ENCODE data around the gene RSU1.

The RSU1 gene

DNA sequence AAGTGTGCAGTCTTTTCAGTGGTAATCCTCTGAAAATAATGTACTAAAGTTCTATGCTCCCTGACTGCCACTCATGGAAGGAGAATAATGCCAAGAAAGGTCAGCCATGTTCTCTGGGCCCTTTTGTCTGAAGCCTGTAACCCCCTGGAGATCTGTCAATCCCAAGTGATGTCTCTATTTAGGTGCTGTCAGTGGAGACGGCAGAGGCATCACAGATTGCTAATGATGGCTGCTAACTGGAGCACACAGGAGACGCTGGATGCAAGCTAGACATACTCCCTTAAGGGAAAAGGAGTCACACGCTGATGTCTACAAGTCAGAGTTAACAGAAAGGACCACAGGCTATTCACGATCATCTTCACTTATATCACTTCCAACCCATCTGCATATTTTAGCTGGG is 118.8 kb downstream of the RSU1 start:
- no peak for DNase-seq
- no peak overlapping the region for H3K18ac ChIP-seq (ENCODE audit: low read depth in 1 of 2, low read length in 2 of 2)
- H3K9ac ChIP-seq (ENCODE audit: low read length), result no peak overlapping the region
- H2BK5ac ChIP-seq (ENCODE audit: low read depth, low read length, poor library complexity, severe bottlenecking), result no peak overlapping the region
- no peak overlapping the region for H2BK120ac ChIP-seq (ENCODE audit: low read depth, low read length)
- H3K79me1 ChIP-seq (replicated peaks; ENCODE audit: low read length, poor library complexity, severe bottlenecking), result peaks cover 1% of the 10 kb centered on the region
- no peaks in the 10 kb centered on the region for H3K4me1 ChIP-seq (ENCODE audit: control insufficient read depth, insufficient read depth, low read depth, low read length)
- no peak overlapping the region for H3K27ac ChIP-seq (ENCODE audit: low read length, poor library complexity, severe bottlenecking)
- no peak overlapping the region for H2AK5ac ChIP-seq (ENCODE audit: low read length, severe bottlenecking)
- no peak overlapping the region for H3K4ac ChIP-seq (ENCODE audit: low read depth in 1 of 2, low read length in 2 of 2)
- H3K4me2 ChIP-seq (ENCODE audit: low read length, poor library complexity, severe bottlenecking), result no peak overlapping the region
- H3K9me3 ChIP-seq (ENCODE audit: control insufficient read depth, low read length), result no peaks in the 10 kb centered on the region
- no peak overlapping the region for H2BK15ac ChIP-seq (ENCODE audit: low read depth, poor library complexity, severe bottlenecking)
- H2AFZ ChIP-seq (ENCODE audit: low read depth, low read length), result no peak overlapping the region
- H4K8ac ChIP-seq (ENCODE audit: low read length), result no peak overlapping the region
- 83% methylated on average over 3 of the region's 4 CpGs for WGBS
- H3K4me3 ChIP-seq (ENCODE audit: insufficient read depth in 1 of 2, low read depth in 1 of 2, low read length in 2 of 2), result no peak overlapping the region
- H4K91ac ChIP-seq (ENCODE audit: low read length), result no peak overlapping the region
- no peaks in the 10 kb centered on the region for H3K27me3 ChIP-seq (ENCODE audit: control insufficient read depth in 1 of 2, insufficient read depth in 1 of 2, low read length in 2 of 2)
- no peak overlapping the region for H3K14ac ChIP-seq (ENCODE audit: low read length in 2 of 2)
- no peak overlapping the region for H3K23ac ChIP-seq (ENCODE audit: low read length in 2 of 2)
- peaks cover 2 to 26% of the 10 kb centered on the region in 2 experiments for H3K36me3 ChIP-seq (ENCODE audit: control insufficient read depth in 1 of 2, insufficient read depth in 2 of 2, low read depth in 1 of 2, low read length in 2 of 2)
- H2BK12ac ChIP-seq (ENCODE audit: low read length in 2 of 2), result no peak overlapping the region

DNA sequence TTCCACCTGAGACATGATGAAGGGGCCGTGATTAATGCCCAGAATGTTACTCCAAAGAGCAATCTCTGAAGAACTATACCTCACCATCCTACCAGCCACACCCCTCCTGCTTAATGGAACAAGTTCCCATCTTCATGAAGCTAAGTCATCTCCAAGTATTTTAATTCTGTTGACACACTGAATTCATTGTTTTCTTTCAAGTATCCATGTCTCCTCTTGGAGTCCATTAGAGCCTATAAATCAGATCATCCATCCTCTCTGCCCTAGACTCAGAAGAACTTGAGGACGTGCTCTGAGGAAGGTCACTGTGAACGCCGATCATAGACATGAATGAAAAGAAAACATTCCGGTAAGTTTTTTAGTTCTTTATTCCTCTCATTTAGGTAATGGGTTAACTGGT is 126.8 kb downstream of the RSU1 start:
- WGBS, result 92% methylated on average over 5 of the region's 5 CpGs
- Histone ChIP-seq H2BK12ac (ENCODE audit: low read length in 2 of 2) (no peak overlapping the region), H3K14ac (ENCODE audit: low read length in 2 of 2) (no peak overlapping the region), H4K8ac (ENCODE audit: low read length) (no peak overlapping the region), H3K79me1 (replicated peaks; ENCODE audit: low read length, poor library complexity, severe bottlenecking) (peaks cover 11% of the 10 kb centered on the region), H3K4ac (ENCODE audit: low read depth in 1 of 2, low read length in 2 of 2) (no peak overlapping the region), H3K4me3 (ENCODE audit: insufficient read depth in 1 of 2, low read depth in 1 of 2, low read length in 2 of 2) (no peak overlapping the region), H3K9me3 (ENCODE audit: control insufficient read depth, low read length) (no peaks in the 10 kb centered on the region), H2BK120ac (ENCODE audit: low read depth, low read length) (no peak overlapping the region), H2BK5ac (ENCODE audit: low read depth, low read length, poor library complexity, severe bottlenecking) (no peak overlapping the region), H3K27ac (ENCODE audit: low read length, poor library complexity, severe bottlenecking) (no peak overlapping the region), H4K91ac (ENCODE audit: low read length) (no peak overlapping the region), H3K36me3 (ENCODE audit: control insufficient read depth in 1 of 2, insufficient read depth in 2 of 2, low read depth in 1 of 2, low read length in 2 of 2) (peaks cover 11 to 57% of the 10 kb centered on the region in 2 experiments), H3K23ac (ENCODE audit: low read length in 2 of 2) (no peak overlapping the region), H3K4me2 (ENCODE audit: low read length, poor library complexity, severe bottlenecking) (no peak overlapping the region), H3K18ac (ENCODE audit: low read depth in 1 of 2, low read length in 2 of 2) (no peak overlapping the region), H3K4me1 (ENCODE audit: control insufficient read depth, insufficient read depth, low read depth, low read length) (no peaks in the 10 kb centered on the region), H2BK15ac (ENCODE audit: low read depth, poor library complexity, severe bottlenecking) (no peak overlapping the region), H2AK5ac (ENCODE audit: low read length, severe bottlenecking) (no peak overlapping the region), H2AFZ (ENCODE audit: low read depth, low read length) (no peak overlapping the region), H3K27me3 (ENCODE audit: control insufficient read depth in 1 of 2, insufficient read depth in 1 of 2, low read length in 2 of 2) (no peaks in the 10 kb centered on the region), H3K9ac (ENCODE audit: low read length) (no peak overlapping the region)
- DNase-seq, result no peak

DNA sequence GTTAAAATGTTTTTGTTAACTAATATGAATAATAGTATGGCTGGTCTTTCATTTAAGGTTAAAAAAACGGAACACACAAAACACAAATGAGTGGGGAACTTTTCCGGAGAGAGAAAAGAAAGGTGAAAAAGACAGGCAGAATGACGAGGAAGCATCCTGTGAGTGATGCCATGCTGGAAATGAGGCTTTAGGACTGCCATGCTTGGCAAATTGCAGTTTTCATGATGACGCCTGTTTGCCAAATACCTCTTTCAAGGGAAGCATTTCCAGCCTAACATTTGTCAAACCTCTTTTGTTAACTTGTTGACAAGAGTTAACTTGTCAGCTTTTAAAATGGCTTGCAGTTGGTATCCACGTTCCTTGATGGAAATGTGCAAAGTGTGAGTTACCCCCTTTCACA is 127.5 kb downstream of the RSU1 start:
- 82% methylated on average over 5 of the region's 5 CpGs for WGBS
- H3K4me1 ChIP-seq (ENCODE audit: control insufficient read depth, insufficient read depth, low read depth, low read length), result no peaks in the 10 kb centered on the region
- no peaks in the 10 kb centered on the region for H3K27me3 ChIP-seq (ENCODE audit: control insufficient read depth in 1 of 2, insufficient read depth in 1 of 2, low read length in 2 of 2)
- no peak overlapping the region for H4K8ac ChIP-seq (ENCODE audit: low read length)
- no peak overlapping the region for H2BK12ac ChIP-seq (ENCODE audit: low read length in 2 of 2)
- DNase-seq, result no peak
- peaks cover 11% of the 10 kb centered on the region for H3K79me1 ChIP-seq (replicated peaks; ENCODE audit: low read length, poor library complexity, severe bottlenecking)
- H3K18ac ChIP-seq (ENCODE audit: low read depth in 1 of 2, low read length in 2 of 2), result no peak overlapping the region
- no peak overlapping the region for H2AFZ ChIP-seq (ENCODE audit: low read depth, low read length)
- peaks cover 11 to 49% of the 10 kb centered on the region in 2 experiments for H3K36me3 ChIP-seq (ENCODE audit: control insufficient read depth in 1 of 2, insufficient read depth in 2 of 2, low read depth in 1 of 2, low read length in 2 of 2)
- H3K27ac ChIP-seq (ENCODE audit: low read length, poor library complexity, severe bottlenecking), result no peak overlapping the region
- no peak overlapping the region for H2BK120ac ChIP-seq (ENCODE audit: low read depth, low read length)
- no peak overlapping the region for H3K4me3 ChIP-seq (ENCODE audit: insufficient read depth in 1 of 2, low read depth in 1 of 2, low read length in 2 of 2)
- no peaks in the 10 kb centered on the region for H3K9me3 ChIP-seq (ENCODE audit: control insufficient read depth, low read length)
- H3K4me2 ChIP-seq (ENCODE audit: low read length, poor library complexity, severe bottlenecking), result no peak overlapping the region
- no peak overlapping the region for H3K9ac ChIP-seq (ENCODE audit: low read length)
- no peak overlapping the region for H2AK5ac ChIP-seq (ENCODE audit: low read length, severe bottlenecking)
- H3K4ac ChIP-seq (ENCODE audit: low read depth in 1 of 2, low read length in 2 of 2), result no peak overlapping the region
- H3K14ac ChIP-seq (ENCODE audit: low read length in 2 of 2), result no peak overlapping the region
- no peak overlapping the region for H4K91ac ChIP-seq (ENCODE audit: low read length)
- H2BK5ac ChIP-seq (ENCODE audit: low read depth, low read length, poor library complexity, severe bottlenecking), result no peak overlapping the region
- H3K23ac ChIP-seq (ENCODE audit: low read length in 2 of 2), result no peak overlapping the region
- H2BK15ac ChIP-seq (ENCODE audit: low read depth, poor library complexity, severe bottlenecking), result no peak overlapping the region

DNA sequence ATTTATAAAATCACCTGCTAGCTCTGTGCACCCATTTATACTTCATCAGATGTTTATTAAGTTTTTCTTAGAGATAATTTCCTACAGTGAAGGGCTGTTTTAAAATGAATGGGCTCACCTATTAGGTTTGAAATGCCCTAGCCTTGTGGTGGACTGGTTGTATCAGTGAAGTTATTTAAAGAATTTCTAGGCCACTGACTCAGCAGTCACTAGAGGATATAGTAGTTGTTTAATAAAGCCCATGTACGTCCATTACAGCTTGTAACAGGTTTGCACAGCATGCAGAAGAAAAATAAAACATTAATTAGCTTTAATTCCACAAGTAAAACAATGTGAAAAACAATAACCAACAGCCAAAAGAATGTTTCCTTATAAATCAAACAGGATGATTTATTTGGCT is 128.0 kb downstream of the RSU1 start:
- Histone ChIP-seq H3K4me3 (ENCODE audit: insufficient read depth in 1 of 2, low read depth in 1 of 2, low read length in 2 of 2) (no peak overlapping the region), H3K4ac (ENCODE audit: low read depth in 1 of 2, low read length in 2 of 2) (no peak overlapping the region), H3K27me3 (ENCODE audit: control insufficient read depth in 1 of 2, insufficient read depth in 1 of 2, low read length in 2 of 2) (no peaks in the 10 kb centered on the region), H3K79me1 (replicated peaks; ENCODE audit: low read length, poor library complexity, severe bottlenecking) (peaks cover 13% of the 10 kb centered on the region), H3K4me2 (ENCODE audit: low read length, poor library complexity, severe bottlenecking) (no peak overlapping the region), H3K9me3 (ENCODE audit: control insufficient read depth, low read length) (no peaks in the 10 kb centered on the region), H3K18ac (ENCODE audit: low read depth in 1 of 2, low read length in 2 of 2) (no peak overlapping the region), H2AFZ (ENCODE audit: low read depth, low read length) (no peak overlapping the region), H3K14ac (ENCODE audit: low read length in 2 of 2) (no peak overlapping the region), H4K91ac (ENCODE audit: low read length) (no peak overlapping the region), H2BK120ac (ENCODE audit: low read depth, low read length) (no peak overlapping the region), H3K27ac (ENCODE audit: low read length, poor library complexity, severe bottlenecking) (no peak overlapping the region), H3K36me3 (ENCODE audit: control insufficient read depth in 1 of 2, insufficient read depth in 2 of 2, low read depth in 1 of 2, low read length in 2 of 2) (peaks cover 11 to 45% of the 10 kb centered on the region in 2 experiments), H3K23ac (ENCODE audit: low read length in 2 of 2) (no peak overlapping the region), H2BK5ac (ENCODE audit: low read depth, low read length, poor library complexity, severe bottlenecking) (no peak overlapping the region), H2BK12ac (ENCODE audit: low read length in 2 of 2) (no peak overlapping the region), H2BK15ac (ENCODE audit: low read depth, poor library complexity, severe bottlenecking) (no peak overlapping the region), H2AK5ac (ENCODE audit: low read length, severe bottlenecking) (no peak overlapping the region), H4K8ac (ENCODE audit: low read length) (no peak overlapping the region), H3K9ac (ENCODE audit: low read length) (no peak overlapping the region), H3K4me1 (ENCODE audit: control insufficient read depth, insufficient read depth, low read depth, low read length) (no peaks in the 10 kb centered on the region)
- no CpG with 5 or more reads among the region's 1 CpG for WGBS
- no peak for DNase-seq
